Fibroblast of villous mesenchyme (primary cell): ENCODE measurements around the gene DAGLB. TPM values are rescaled to one million over a fixed set of nuclear protein-coding genes. Genes with fewer than 3 reads are reported as not detected.

Experiments
- DNase-seq: peaks from one replicate; pipeline ENCODE4 v3.0.0-alpha.2; 2010; ENCODE audit warnings: low read depth
- H3K4me3 ChIP-seq: 2 replicates; pipeline ENCODE4 v1.5.1; 2011; ENCODE audit warnings: low read depth, mild to moderate bottlenecking, low read length
- CTCF ChIP-seq: IDR thresholded peaks from 2 replicates; pipeline ENCODE4 v1.5.1; 2012; ENCODE audit warnings: low read depth, mild to moderate bottlenecking, low read length; ENCODE audit not compliant: insufficient read depth
- total RNA-seq: library from RNA; depleted of rRNA; stranded (reverse); fragments of >200 nt; gene quantifications from 2 replicates; pipeline ENCODE4 v1.2.3, GENCODE V29; 2012

DAGLB gene
- total RNA-seq, result 18.0 and 29.4 TPM in 2 replicates

DNA sequence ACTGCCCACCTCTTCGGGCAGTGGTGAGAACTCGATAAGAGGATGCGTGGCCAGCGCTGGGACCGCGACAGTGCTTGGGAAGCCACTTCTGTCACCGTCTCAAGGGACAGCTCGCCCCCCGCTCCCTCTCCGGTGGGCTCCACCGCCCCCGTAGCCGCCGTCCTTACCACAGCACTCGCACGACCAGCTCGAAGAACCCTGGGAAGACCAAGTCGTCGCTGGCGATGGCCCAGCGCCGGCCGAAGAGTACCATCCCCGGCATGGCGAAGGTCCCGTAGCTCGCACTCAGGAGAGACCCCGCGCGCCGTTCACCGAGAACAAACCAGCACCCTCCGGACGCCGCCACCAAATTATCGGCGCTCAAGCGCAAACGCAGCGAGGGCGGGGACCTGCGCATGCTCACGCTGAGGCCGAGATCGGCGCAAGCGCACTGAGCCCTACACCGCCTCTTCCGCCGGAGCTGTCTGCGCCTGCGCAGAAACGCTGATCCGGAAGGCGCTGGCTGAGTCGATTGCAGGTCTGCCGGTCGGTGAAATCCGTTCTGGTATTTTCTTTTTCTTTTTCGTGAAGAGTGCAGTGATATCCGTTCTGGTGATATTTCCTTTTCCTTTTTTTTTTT lies at the start of gene DAGLB:
DAGLB (minus strand) TSS at position 374 of the 619 bp plus-strand sequence; CDS start at position 262, 112 bp downstream.
- no peak for TF ChIP-seq CTCF
- DNase-seq, result peak; percentile 90
- peak within 1 kb of the TSS; percentile 91 for H3K4me3 ChIP-seq

GRCh38 chr7:6497637-6497905 lies 49.8 kb upstream of the DAGLB start:
- H3K4me3 ChIP-seq, result no peak overlapping the region
- no peak for DNase-seq
- no peak for TF ChIP-seq CTCF

DNA sequence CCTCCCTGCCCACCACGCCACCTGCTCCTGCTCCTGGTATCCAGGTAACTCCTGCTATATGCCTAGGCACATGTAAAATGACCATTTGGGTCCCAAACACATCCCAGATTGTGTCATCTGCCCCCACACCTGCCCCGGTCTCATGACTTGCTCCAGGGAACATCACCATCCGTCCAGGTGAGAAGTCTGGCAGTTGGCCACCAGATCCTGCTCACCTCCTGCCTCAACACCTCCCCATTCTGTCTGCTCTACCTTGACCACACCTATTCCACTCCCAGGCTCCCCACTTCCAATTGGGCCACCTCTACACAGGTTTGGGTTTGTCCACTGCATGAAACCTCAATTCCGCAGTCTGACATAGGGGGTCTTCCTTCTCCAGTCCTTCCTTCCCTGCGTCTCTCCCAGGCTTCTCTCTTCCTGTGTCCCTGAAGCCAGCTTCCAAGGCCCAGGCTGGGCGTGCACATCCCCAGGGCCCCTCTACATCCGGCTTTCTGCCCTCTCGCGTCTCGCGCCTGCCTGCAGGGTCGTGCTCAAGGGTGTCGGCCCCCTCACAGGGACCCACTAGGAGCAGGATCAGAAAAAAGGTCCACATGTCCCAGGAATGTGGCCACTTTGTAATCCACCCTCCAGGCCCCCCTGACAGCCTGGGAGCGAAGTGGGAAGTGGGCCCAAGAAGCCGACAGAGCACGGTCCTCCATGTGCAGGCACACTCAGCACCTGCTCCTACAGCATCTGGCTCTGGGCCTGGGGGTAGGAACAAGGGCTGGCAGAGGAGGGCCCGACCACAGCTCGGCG lies 49.3 kb upstream of the DAGLB start:
- H3K4me3 ChIP-seq, result no peak overlapping the region
- DNase-seq, result no peak
- TF ChIP-seq CTCF, result no peak

GRCh38 chr7:6495597-6496262 lies 48.0 kb upstream of the DAGLB start:
- no peak for DNase-seq
- TF ChIP-seq CTCF, result no peak
- no peak overlapping the region for H3K4me3 ChIP-seq

GRCh38 chr7:6494365-6494764 lies 46.6 kb upstream of the DAGLB start:
- DNase-seq, result no peak
- TF ChIP-seq CTCF, result no peak
- no peak overlapping the region for H3K4me3 ChIP-seq

DNA sequence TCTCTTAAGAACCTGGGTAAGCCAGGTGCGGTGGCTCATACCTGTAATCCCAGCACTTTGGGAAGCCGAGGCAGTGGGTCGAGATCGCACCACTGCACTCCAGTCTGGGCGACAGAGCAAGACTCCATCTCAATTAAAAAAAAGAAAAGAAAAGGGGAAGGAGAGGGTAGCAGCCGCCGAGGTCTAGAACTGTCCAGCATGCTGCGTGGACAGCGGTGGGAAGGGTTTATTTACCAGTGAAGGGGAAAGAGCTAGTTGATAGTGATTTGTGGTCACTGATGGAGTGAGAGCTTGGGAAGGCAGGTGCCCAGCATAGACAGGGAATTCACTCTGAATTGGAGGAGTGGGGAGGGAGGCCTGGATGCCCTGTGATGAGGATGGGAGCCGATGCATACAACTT lies 43.4 kb upstream of the DAGLB start:
- TF ChIP-seq CTCF, result no peak
- DNase-seq, result no peak
- H3K4me3 ChIP-seq, result no peak overlapping the region

- DNase-seq, result no peak
- no peak overlapping the region for H3K4me3 ChIP-seq
- TF ChIP-seq CTCF, result no peak
Measured at GRCh38 chr7:6489612-6490011, 41.9 kb upstream of the DAGLB start.
